Endothelial cell of hepatic sinusoid (primary cell): ENCODE measurements around the gene AIDA.

Experiments
- in situ Hi-C: cut with HindIII; loops from 2 replicates; pipeline ENCODE4 v1.10.0; 2017; ENCODE audit warnings: low sequenced_read_pairs

The AIDA gene

GRCh38 chr1:222653178-222653827 is 59.0 kb downstream of the AIDA start:
- in situ Hi-C loops = loop anchor here (5.0 kb wide), 2 partner anchors 34 to 36 kb away; partner anchors contain the start of gene MIA3

GRCh38 chr1:222652676-222653075 is 59.6 kb downstream of the AIDA start:
- in situ Hi-C loops = loop anchor here (5.0 kb wide), 2 partner anchors 35 kb away; partner anchors contain the start of gene MIA3

- in situ Hi-C loops = no loop called here
These were observed 67.7 kb downstream of the AIDA start for GRCh38 chr1:222644636-222644980.

- in situ Hi-C loops = no loop called here
These were observed 68.2 kb downstream of the AIDA start for GRCh38 chr1:222643938-222644635.

GRCh38 chr1:222643606-222643937 is 68.7 kb downstream of the AIDA start:
- in situ Hi-C loops = no loop called here

- in situ Hi-C loops = no loop called here
These were observed 69.8 kb downstream of the AIDA start for GRCh38 chr1:222642468-222642867.

GRCh38 chr1:222641269-222641948 is 70.9 kb downstream of the AIDA start:
- in situ Hi-C loops = no loop called here

- in situ Hi-C loops = no loop called here
These were observed 77.9 kb downstream of the AIDA start for GRCh38 chr1:222634180-222635013.

GRCh38 chr1:222632749-222633148 is 79.5 kb downstream of the AIDA start:
- in situ Hi-C loops = no loop called here

GRCh38 chr1:222631611-222632208 is 80.6 kb downstream of the AIDA start:
- in situ Hi-C loops = no loop called here

GRCh38 chr1:222629921-222630535 is 82.3 kb downstream of the AIDA start:
- in situ Hi-C loops = no loop called here

GRCh38 chr1:222627232-222627631 is 85.1 kb downstream of the AIDA start:
- in situ Hi-C loops = no loop called here

- in situ Hi-C loops = no loop called here
These were observed 88.1 kb downstream of the AIDA start for GRCh38 chr1:222624214-222624613.

GRCh38 chr1:222623458-222623857 is 88.8 kb downstream of the AIDA start:
- in situ Hi-C loops = no loop called here

GRCh38 chr1:222622765-222623164 is 89.5 kb downstream of the AIDA start:
- in situ Hi-C loops = no loop called here

GRCh38 chr1:222620566-222620965 is 91.7 kb downstream of the AIDA start:
- in situ Hi-C loops = no loop called here

GRCh38 chr1:222618880-222619596 is 93.3 kb downstream of the AIDA start:
- in situ Hi-C loops = loop anchor here (5.0 kb wide), 1 partner anchor 33 kb away; no protein-coding TSS in a partner anchor
